Stimulated activated CD8-positive, alpha-beta memory T cell treated with anti-CD3 and anti-CD28 coated beads, Interleukin-15, amount 100 ng/mL, for 48 hours (primary cell): ENCODE data around the gene PRKG2.
"Not testable (repeated sequence)": the region's sequence is repeated elsewhere in the genome, so short reads cannot be mapped to it uniquely, and the experiment has no call there.

ENCODE experiments used
- DNase-seq, 2 donors: peaks; one replicate each; pipeline ENCODE4 v3.0.0-alpha.2; 2020; ENCODE audit warnings: low read depth in 2 of 2

Gene PRKG2

DNA sequence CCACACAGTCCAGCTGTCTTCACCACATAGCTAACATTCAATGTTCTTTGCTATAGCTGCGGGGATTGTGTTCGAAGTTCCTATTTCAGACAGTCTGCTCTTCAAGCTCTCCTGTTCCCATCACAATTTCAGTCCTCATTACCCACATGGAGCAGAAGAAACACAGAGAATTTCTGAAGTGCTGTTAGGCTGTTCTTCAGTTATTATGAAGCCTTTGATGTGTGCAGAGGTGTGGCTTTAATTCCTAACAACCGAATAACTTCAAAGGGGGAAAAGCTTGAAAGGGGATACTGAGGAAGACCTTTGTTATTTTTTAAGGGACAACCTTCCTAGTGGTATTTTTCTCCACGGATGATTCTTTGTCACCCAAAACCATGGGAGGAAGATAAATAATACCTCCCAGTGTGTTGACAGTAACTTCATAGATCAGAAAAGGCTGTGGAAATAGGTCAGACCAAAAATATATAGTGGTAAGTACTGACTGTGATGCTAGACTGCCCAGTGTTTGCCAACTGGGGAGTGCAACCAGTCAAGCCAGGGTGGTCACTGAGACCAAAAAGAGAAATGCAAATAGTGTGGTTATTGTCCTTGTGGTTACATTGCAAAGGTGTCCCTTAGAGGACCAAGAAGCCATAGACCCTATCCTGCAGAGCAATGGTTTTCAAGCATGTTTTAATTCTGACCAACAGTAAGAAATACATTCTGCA is 52.1 kb downstream of the PRKG2 start:
- no peak for DNase-seq

DNA sequence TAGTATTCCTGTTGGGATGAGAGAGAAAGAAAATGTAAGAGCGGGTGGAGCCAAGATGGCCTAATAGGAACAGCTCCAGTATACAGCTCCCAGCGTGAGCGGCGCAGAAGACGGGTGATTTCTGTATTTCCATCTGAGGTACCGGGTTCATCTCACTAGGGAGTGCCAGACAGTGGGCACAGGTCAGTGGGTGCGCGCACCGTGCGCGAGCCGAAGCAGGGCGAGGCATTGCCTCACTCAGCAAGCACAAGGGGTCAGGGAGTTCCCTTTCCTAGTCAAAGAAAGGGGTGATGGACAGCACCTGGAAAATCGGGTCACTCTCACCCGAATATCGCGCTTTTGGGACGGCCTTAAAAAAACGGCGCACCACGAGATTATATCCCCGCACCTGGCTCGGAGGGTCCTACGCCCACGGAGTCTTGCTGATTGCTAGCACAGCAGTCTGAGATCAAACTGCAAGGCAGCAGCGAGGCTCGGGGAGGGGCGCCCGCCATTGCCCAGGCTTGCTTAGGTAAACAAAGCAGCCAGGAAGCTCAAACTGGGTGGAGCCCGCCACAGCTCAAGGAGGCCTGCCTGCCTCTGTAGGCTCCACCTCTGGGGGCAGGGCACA is 61.2 kb downstream of the PRKG2 start:
- not testable (repeated sequence) for DNase-seq

DNA sequence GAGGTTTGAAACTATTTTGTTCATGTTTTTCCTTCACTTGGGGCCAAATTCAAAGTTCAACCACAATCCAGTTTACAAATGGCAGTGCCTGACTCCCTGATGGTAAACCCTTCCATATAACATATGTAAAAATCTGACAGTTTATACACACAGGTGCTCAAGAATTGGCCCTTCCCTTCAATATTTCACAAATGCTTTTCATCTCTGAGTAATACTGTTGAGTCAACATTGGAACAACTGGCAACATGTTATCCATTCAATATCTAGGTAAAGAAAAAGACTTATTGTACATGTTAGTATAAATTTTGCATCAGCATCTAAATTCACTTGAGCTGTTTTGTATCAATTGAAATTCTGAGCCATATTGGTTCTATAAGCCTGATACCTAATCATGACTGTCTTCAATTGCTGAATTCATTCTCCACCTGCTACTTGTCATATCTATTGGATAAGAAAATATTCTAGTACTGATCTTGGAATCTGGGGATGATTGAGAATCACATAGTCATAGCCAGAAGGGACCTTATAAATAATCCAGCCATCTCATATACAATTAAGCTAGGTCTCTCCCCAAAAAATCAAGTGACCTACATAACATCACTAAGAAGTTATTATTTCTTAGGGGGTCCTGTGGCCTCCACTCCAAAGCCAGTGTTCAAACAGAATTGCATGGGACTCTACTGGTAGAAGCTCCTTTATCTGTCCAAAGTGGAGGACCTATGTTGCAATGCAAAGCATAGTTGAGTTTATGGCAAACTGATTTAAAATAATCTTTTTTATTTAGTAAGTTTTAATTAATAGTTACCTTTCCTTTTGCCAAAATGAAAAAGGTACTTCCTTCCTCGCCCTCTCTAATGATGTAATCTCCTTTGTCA is 61.9 kb downstream of the PRKG2 start:
- DNase-seq = no peak

- no peak for DNase-seq
Measured at GRCh38 chr4:81149976-81150375, 65.0 kb downstream of the PRKG2 start.

DNA sequence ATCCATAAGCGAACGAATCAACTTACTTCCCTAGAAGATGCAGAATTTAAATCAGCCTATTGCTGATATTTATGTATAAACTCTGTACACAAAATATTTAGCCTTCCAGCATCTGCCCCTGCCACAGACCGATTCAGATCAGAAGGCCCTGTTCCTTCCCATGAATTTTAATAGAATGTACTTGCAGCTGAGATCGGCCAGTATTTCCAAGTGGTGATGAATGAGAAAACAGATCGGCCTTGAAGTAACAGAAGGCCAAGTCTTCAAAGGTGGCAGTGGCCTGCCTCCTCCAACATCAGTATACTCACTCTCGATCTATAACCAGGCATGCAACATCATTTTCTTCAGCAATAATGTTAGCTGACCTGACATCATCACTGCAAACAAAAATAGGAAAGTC is 66.4 kb downstream of the PRKG2 start:
- DNase-seq = no peak

DNA sequence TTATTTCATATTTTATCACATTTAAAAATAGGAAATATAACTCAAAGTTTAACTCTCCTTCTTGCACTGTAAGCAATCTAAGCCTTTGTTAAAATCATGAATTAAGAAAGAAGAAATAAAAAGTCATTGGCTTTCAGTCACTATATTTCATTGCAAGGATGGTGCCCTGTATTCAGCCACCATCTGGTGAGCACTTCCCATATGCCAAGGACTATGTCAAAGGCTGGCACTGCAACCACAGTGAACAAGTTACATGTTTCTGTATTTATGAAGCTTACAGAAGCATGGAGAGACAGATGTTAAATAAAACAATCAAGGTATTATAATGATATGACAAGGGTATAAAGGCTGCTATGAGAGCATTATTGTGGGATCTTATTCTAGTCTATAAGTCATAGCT is 68.6 kb downstream of the PRKG2 start:
- DNase-seq = no peak

- DNase-seq = no peak
Measured at GRCh38 chr4:81143183-81143582, 71.8 kb downstream of the PRKG2 start.

DNA sequence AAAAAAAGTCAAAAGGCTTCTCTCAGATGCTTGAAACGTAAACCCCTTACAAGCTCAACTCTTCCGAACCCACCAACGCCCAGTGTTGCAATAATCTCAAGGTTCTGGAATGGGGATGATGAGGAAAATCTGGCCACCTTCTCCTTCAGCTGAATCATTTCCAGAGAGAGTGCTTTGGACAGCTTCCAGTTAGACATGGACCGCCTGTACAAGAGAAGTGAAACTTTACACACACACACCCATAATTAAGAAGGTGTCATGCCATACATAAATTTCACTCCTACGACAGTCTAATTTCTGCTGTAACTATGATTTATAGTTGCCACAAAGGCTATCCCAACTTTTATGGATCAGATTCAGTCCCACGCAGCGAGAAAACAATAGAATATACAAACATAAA is 72.3 kb downstream of the PRKG2 start:
- no peak for DNase-seq

GRCh38 chr4:81137894-81138293 is 77.1 kb downstream of the PRKG2 start:
- no peak for DNase-seq

- DNase-seq = no peak
Measured at GRCh38 chr4:81137446-81137845, 77.6 kb downstream of the PRKG2 start.

GRCh38 chr4:81136161-81136905 is 78.7 kb downstream of the PRKG2 start:
- DNase-seq = no peak

- DNase-seq = no peak
Measured at GRCh38 chr4:81135501-81135900, 79.5 kb downstream of the PRKG2 start.

GRCh38 chr4:81131563-81131962 is 83.5 kb downstream of the PRKG2 start:
- no peak for DNase-seq

DNA sequence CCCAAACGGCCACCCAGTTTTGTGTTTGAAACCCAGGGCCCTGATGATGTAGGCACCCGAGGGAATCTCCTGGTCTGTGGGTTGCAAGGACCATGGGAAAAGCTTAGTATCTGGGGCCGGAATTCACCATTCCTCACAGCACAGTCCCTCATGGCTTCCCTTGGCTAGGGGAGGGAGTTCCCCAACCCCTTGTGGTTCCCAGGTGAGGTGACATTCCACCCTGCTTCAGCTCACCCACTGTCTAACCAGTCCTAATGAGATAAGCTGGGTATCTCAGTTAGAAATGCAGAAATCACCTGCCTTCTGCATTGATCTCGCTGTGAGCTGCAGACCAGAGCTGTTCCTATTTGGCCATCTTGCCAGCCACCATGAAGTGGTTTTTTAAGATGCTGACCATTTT is 84.0 kb downstream of the PRKG2 start:
- no peak for DNase-seq

DNA sequence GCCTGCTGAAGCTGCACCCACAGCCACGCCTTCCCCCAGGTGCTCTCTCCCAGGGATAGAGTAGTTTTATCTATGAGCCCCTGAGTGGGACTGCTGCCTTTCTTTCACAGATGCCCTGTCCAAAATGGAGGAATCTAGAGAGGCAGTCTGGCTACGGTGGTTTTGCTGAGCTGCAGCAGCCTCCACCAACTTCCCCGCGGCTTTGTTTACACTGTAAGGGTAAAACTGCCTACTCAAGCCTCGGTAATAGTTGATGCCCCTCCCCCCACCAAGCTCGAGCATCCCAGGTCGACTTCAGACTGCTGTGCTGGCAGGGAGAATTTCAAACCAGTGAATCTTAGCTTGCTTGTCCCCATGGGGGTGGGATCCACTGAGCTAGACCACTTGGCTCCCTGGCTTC is 84.5 kb downstream of the PRKG2 start:
- DNase-seq = no peak

- no peak for DNase-seq
Measured at GRCh38 chr4:81120055-81120454, 95.0 kb downstream of the PRKG2 start.

GRCh38 chr4:81118086-81118485 is 96.9 kb downstream of the PRKG2 start:
- DNase-seq = no peak

GRCh38 chr4:81116566-81116965 is 98.5 kb downstream of the PRKG2 start:
- no peak for DNase-seq

GRCh38 chr4:81113024-81113423 is 102.0 kb downstream of the PRKG2 start:
- DNase-seq = no peak

DNA sequence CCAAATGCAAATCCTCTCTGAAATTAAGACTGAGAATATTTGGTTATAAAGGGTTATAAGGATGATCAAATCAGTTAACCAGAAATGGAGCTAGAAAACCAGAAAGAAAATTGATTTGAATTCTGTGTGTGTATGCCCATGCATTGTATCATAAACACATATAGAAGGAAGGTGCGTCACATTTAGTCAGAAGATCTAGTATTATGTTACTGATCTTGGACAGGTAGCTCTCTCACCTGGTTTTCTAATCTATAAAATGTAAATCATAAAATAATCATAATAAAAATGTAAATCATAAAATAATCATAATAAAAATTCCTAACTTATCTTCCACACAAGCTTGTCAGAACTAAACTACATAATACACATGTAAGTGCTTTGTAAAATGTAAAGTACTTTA is 105.7 kb downstream of the PRKG2 start:
- DNase-seq = no peak

GRCh38 chr4:81106150-81106549 is 108.9 kb downstream of the PRKG2 start:
- DNase-seq = no peak

DNA sequence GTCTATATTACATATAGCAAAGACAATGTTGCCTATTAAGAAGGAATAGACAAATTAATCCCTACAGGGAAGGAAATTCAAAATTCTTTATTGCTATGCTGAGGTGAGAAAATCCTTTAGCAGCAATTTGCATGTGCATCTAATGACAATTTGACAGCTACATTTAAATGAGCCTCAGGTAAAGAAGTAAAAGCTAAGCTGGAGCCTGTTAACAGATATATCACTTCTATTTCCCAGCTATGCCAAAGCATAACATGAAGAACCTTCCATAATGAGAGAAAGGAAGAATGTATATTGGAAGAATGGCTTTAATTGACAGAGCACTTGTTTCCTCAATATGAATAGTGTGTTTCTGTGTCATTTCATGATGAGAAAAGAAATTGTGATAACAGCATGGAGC is 112.9 kb downstream of the PRKG2 start:
- DNase-seq = no peak
